Astrocyte (in vitro differentiated cells and primary cell): ENCODE data around the gene GPATCH4. TPM values are rescaled to one million over a fixed set of nuclear protein-coding genes. Genes with fewer than 3 reads are reported as not detected.

Experiments used
- DNase-seq: peaks from one replicate; pipeline ENCODE4 v3.0.0-alpha.2; 2010; ENCODE audit warnings: low read depth
- FAIRE-seq: peaks from 2 replicates; lab custom pipeline; 2011; peaks lifted over from hg19 to GRCh38; lab: Jason Lieb, UNC
- H2AFZ ChIP-seq: 2 replicates; pipeline ENCODE4 v1.6.0; 2012; ENCODE audit warnings: low read depth, low read length, inconsistent platforms
- H3K27ac ChIP-seq: 2 replicates; pipeline ENCODE4 v1.5.1; 2011; ENCODE audit warnings: low read depth, low read length, inconsistent platforms
- H3K27me3 ChIP-seq: 2 replicates; pipeline ENCODE4 v1.6.0; 2011; ENCODE audit warnings: low read length, inconsistent platforms; ENCODE audit not compliant: insufficient read depth
- H3K36me3 ChIP-seq: 2 replicates; pipeline ENCODE4 v1.5.1; 2011; ENCODE audit warnings: low read length, inconsistent platforms; ENCODE audit not compliant: insufficient read depth
- H3K4me1 ChIP-seq: 2 replicates; pipeline ENCODE4 v1.5.1; 2011; ENCODE audit warnings: low read length, inconsistent platforms; ENCODE audit not compliant: insufficient read depth
- H3K4me2 ChIP-seq: 2 replicates; pipeline ENCODE4 v1.6.0; 2012; ENCODE audit warnings: low read length, inconsistent platforms
- H3K4me3 ChIP-seq: 2 replicates; pipeline ENCODE4 v1.5.1; 2011; ENCODE audit warnings: low read depth, mild to moderate bottlenecking, low read length, inconsistent platforms; ENCODE audit not compliant: insufficient read depth
- H3K79me2 ChIP-seq: 2 replicates; pipeline ENCODE4 v1.6.0; 2012; ENCODE audit warnings: mild to moderate bottlenecking, low read length, inconsistent platforms; ENCODE audit not compliant: insufficient read depth
- H3K9ac ChIP-seq: 2 replicates; pipeline ENCODE4 v1.6.0; 2012; ENCODE audit warnings: mild to moderate bottlenecking, low read length, inconsistent platforms
- H3K9me3 ChIP-seq: 2 replicates; pipeline ENCODE4 v1.5.1; 2012; ENCODE audit warnings: low read depth, mild to moderate bottlenecking, low read length, inconsistent platforms; ENCODE audit not compliant: insufficient read depth
- H4K20me1 ChIP-seq: 2 replicates; pipeline ENCODE4 v1.6.0; 2012; ENCODE audit warnings: low read length, inconsistent platforms; ENCODE audit not compliant: insufficient read depth
- H3K27ac Mint-ChIP-seq: one replicate; pipeline ENCODE4 v1.8.0; 2021; ENCODE audit warnings: mild to moderate bottlenecking, mixed read lengths; ENCODE audit not compliant: unreplicated experiment
- H3K27me3 Mint-ChIP-seq: one replicate; pipeline ENCODE4 v1.8.0; 2021; ENCODE audit warnings: low read depth, mixed read lengths; ENCODE audit not compliant: unreplicated experiment
- H3K36me3 Mint-ChIP-seq: one replicate; pipeline ENCODE4 v1.8.0; 2021; ENCODE audit warnings: low read depth, mixed read lengths; ENCODE audit not compliant: unreplicated experiment
- H3K4me1 Mint-ChIP-seq: one replicate; pipeline ENCODE4 v1.8.0; 2021; ENCODE audit warnings: low read depth, mixed read lengths; ENCODE audit not compliant: unreplicated experiment
- H3K4me3 Mint-ChIP-seq: one replicate; pipeline ENCODE4 v1.8.0; 2021; ENCODE audit warnings: mild to moderate bottlenecking, moderate library complexity, mixed read lengths; ENCODE audit not compliant: unreplicated experiment
- H3K9me3 Mint-ChIP-seq: one replicate; pipeline ENCODE4 v1.8.0; 2021; ENCODE audit warnings: mild to moderate bottlenecking, mixed read lengths; ENCODE audit not compliant: unreplicated experiment
- EZH2 ChIP-seq: IDR thresholded peaks from 2 replicates; pipeline ENCODE4 v1.6.1; 2012; ENCODE audit warnings: mild to moderate bottlenecking, low read length, inconsistent platforms; ENCODE audit not compliant: insufficient read depth
- total RNA-seq: library from RNA; stranded (reverse); gene quantifications from 2 replicates; pipeline ENCODE4 v1.2.1, GENCODE V29; 2021
- TF ChIP-seq, protein P1 (sequence below): IDR thresholded peaks from 2 replicates; pipeline ENCODE4 v1.5.1; 2011; ENCODE audit warnings: low read depth, mild to moderate bottlenecking, inconsistent platforms, low read length, moderate library complexity; ENCODE audit not compliant: insufficient read depth

GPATCH4 gene
- total RNA-seq, 1 donor from 2014 or later = 22.8 TPM

- Mint-ChIP-seq H3K27me3 (peaks cover 26% of the 10 kb centered on the region), H3K9me3 (no peaks in the 10 kb centered on the region), H3K36me3 (no peaks in the 10 kb centered on the region), H3K27ac (no peak overlapping the region), H3K4me1 (peaks cover 3% of the 10 kb centered on the region), H3K4me3 (no peak overlapping the region)
- H4K20me1 ChIP-seq = no peaks in the 10 kb centered on the region
- H3K9ac ChIP-seq = no peak overlapping the region
- H3K4me2 ChIP-seq = no peak overlapping the region
- no peak for FAIRE-seq
- H3K79me2 ChIP-seq = no peaks in the 10 kb centered on the region
- no peaks in the 10 kb centered on the region for H3K27me3 ChIP-seq
- no peak overlapping the region for H3K27ac ChIP-seq
- no peak overlapping the region for H3K4me3 ChIP-seq
- no peaks in the 10 kb centered on the region for H3K36me3 ChIP-seq
- H3K9me3 ChIP-seq = no peaks in the 10 kb centered on the region
- DNase-seq = no peak
- TF ChIP-seq EZH2 = no peak
- TF ChIP-seq, protein P1, sequence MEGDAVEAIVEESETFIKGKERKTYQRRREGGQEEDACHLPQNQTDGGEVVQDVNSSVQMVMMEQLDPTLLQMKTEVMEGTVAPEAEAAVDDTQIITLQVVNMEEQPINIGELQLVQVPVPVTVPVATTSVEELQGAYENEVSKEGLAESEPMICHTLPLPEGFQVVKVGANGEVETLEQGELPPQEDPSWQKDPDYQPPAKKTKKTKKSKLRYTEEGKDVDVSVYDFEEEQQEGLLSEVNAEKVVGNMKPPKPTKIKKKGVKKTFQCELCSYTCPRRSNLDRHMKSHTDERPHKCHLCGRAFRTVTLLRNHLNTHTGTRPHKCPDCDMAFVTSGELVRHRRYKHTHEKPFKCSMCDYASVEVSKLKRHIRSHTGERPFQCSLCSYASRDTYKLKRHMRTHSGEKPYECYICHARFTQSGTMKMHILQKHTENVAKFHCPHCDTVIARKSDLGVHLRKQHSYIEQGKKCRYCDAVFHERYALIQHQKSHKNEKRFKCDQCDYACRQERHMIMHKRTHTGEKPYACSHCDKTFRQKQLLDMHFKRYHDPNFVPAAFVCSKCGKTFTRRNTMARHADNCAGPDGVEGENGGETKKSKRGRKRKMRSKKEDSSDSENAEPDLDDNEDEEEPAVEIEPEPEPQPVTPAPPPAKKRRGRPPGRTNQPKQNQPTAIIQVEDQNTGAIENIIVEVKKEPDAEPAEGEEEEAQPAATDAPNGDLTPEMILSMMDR = no peak
- no peak overlapping the region for H2AFZ ChIP-seq
- no peaks in the 10 kb centered on the region for H3K4me1 ChIP-seq
Observed at GRCh38 chr1:156582388-156583017, 18.8 kb downstream of the GPATCH4 start.

DNA sequence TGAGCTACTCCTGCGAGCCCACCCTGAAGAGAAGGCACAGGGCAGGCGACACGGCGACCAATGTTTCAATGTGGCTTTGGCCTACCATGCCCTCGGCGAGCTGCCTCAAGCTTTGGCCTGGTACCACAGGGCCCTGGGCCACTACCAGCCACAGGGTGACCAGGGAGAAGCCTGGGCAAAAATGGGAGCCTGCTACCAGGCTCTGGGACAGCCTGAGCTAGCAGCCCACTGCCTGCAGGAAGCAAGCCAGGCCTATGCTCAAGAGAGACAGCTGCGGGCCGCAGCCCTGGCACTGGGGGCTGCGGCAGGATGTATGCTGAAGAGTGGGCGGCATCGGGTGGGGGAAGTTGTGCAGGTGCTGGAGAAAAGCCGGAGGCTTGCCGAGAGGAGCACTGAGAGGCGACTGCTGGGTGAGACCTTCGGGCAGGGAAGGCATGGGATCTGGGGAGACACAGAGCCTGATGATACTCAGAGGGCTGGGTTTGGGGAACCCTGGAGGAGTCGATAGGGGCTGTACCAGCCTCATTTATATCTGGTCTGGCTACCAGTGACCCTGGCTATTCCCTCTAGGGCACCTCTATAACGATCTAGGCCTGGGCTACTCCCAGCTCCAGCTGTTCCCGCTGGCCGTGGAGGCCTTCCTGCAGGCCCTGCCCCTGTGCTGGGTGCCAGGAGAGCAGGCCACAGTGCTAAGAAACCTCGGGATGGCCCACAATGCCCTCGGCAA is 19.5 kb downstream of the GPATCH4 start:
- H3K4me3 Mint-ChIP-seq = peak overlapping the region; percentile 68
- no peaks in the 10 kb centered on the region for H3K4me1 ChIP-seq
- H4K20me1 ChIP-seq = no peaks in the 10 kb centered on the region
- H3K27ac Mint-ChIP-seq = no peak overlapping the region
- no peak overlapping the region for H3K27ac ChIP-seq
- H3K27me3 ChIP-seq = no peaks in the 10 kb centered on the region
- no peaks in the 10 kb centered on the region for H3K36me3 Mint-ChIP-seq
- H3K4me3 ChIP-seq = no peak overlapping the region
- H3K27me3 Mint-ChIP-seq = peaks cover 26% of the 10 kb centered on the region
- no peaks in the 10 kb centered on the region for H3K9me3 ChIP-seq
- peaks cover 3% of the 10 kb centered on the region for H3K4me1 Mint-ChIP-seq
- H3K4me2 ChIP-seq = no peak overlapping the region
- DNase-seq (no peak), FAIRE-seq (no peak)
- TF ChIP-seq, protein P1 = no peak
- no peak for TF ChIP-seq EZH2
- no peak overlapping the region for H2AFZ ChIP-seq
- no peaks in the 10 kb centered on the region for H3K9me3 Mint-ChIP-seq
- H3K9ac ChIP-seq = no peak overlapping the region
- no peaks in the 10 kb centered on the region for H3K36me3 ChIP-seq
- H3K79me2 ChIP-seq = no peaks in the 10 kb centered on the region

- H3K27ac ChIP-seq = no peak within 1 kb of the TSS
- no peak within 1 kb of the TSS for H2AFZ ChIP-seq
- no peaks in the 10 kb centered on the region for H3K4me1 ChIP-seq
- TF ChIP-seq EZH2 = no peak
- TF ChIP-seq, protein P1 = no peak
- no peak within 1 kb of the TSS for H3K4me3 ChIP-seq
- no peak for FAIRE-seq
- no peak for DNase-seq
- Mint-ChIP-seq H3K27ac (no peak within 1 kb of the TSS), H3K36me3 (no peaks in the 10 kb centered on the region), H3K27me3 (peaks cover 29% of the 10 kb centered on the region), H3K4me1 (peaks cover 3% of the 10 kb centered on the region), H3K9me3 (no peaks in the 10 kb centered on the region), H3K4me3 (no peak within 1 kb of the TSS)
- H3K4me2 ChIP-seq = no peak within 1 kb of the TSS
- H3K27me3 ChIP-seq = no peaks in the 10 kb centered on the region
- H3K9me3 ChIP-seq = no peaks in the 10 kb centered on the region
- no peaks in the 10 kb centered on the region for H4K20me1 ChIP-seq
- no peaks in the 10 kb centered on the region for H3K36me3 ChIP-seq
- no peak within 1 kb of the TSS for H3K9ac ChIP-seq
- H3K79me2 ChIP-seq = no peaks in the 10 kb centered on the region
Observed at GRCh38 chr1:156579472-156579871, 21.8 kb downstream of the GPATCH4 start, which contains the start of gene TTC24. TTC24 (plus strand) TSS chr1:156579723; CDS start chr1:156581365, 1,642 bp downstream.
